ENCODE results near the gene CYB561D1. TPM values are rescaled to one million over a fixed set of nuclear protein-coding genes. Genes with fewer than 3 reads are reported as not detected.
A peak's percentile ranks its signal among the peaks of the same experiment; 100 is the strongest.

CYB561D1 gene
- total and polyA plus RNA-seq, 10 of the 15 experiments (the other 5 are each of a cell fraction or from before 2014, with no cell fraction given): 0.68 to 9.0 (median 3.3) TPM

DNA sequence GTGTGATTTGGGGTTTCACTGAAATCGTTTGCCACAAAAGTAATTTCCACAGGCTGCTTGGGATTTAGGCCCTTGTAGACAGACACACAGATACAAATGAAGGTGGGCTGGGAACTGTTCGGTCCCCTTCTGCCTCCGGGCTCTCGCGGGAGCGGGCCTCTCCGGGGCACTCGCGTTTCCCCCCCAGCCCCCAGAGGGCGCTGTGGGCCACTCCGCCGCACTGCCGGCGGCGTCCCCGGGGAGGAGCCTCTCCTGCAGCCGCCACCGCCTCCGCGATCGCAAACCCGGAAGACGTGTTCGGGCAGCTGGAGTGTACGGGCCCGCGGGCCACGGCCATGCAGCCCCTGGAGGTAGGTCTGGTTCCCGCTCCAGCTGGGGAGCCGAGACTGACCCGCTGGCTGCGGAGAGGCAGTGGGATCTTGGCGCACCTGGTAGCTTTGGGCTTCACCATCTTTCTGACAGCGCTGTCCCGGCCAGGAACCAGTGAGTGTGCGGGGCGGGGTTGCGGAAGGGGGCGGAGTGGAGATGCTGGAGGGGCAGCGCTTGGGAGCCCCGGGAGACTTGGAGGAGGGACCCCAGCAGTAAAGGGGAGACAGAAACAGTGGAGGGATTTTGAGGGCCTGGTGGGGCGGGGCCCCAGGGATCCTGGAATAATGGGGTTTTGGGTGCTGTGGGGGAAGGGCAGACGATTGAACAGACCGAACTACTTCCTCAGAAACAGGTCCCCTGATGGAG lies at the start of gene CYB561D1 (continued):
- TF ChIP-seq E2F4 (IDR thresholded peaks at IDR 0.05; ENCODE audit: low read depth, low read length) (no peak; the same call in 1 of the 2 replicates), POLR2AphosphoS5 (IDR thresholded peaks at IDR 0.05; ENCODE audit: low read length) (peak; percentile 92), GATAD2B (conservative IDR thresholded peaks at IDR 0.05; ENCODE audit: low read depth) (peak; percentile 99), TARDBP (IDR thresholded peaks at IDR 0.05; ENCODE audit: borderline replicate concordance) (peak; percentile 81; the same call in 1 of the 2 replicates), IKZF1 (conservative IDR thresholded peaks at IDR 0.05) (peak; percentile 79), EP300 (IDR thresholded peaks at IDR 0.05; ENCODE audit: borderline replicate concordance in 1 of 2, control insufficient read depth in 1 of 2, low read depth in 2 of 2, low read length in 2 of 2) (0 out of 4 replicates have a peak, but pooled peaks of 1 of the 2 experiments have one; percentile 14), NR2C1 (IDR thresholded peaks at IDR 0.05) (no peak), TCF3 (IDR thresholded peaks at IDR 0.05; ENCODE audit: borderline replicate concordance, insufficient read depth, low read depth, low read length) (peak; percentile 67), MYB (IDR thresholded peaks at IDR 0.05; ENCODE audit: borderline replicate concordance, low read depth, low read length) (no peak), EGR1 (IDR thresholded peaks at IDR 0.05; ENCODE audit: borderline replicate concordance in 1 of 2, low read depth in 2 of 2, low read length in 2 of 2) (peak; percentile 20 to 96), CHD1 (IDR thresholded peaks at IDR 0.05; ENCODE audit: low read depth, low read length) (no peak; the same call in 1 of the 2 replicates)

DNA sequence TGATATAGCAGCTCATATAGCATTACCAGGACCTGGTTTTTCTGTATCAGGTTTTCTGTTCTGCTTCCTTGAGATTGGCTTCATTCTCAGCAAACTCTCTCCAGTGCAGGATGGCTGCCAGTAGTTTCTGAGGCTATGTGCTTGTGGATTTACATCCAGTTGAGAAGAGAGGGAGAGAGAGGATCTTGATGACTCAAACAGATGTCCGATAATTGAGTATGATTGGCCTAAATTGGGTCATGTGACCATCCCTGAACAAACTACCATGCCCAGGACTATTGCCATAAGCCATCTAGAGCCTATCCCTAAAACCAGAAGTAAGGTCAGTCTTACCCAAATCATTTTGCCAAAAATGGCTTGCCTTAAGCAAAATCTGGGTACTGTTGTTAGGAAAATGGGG lies 49.5 kb upstream of the CYB561D1 start:
- CTCF ChIA-PET: no interaction called here
- TF ChIP-seq TAF1 (IDR thresholded peaks at IDR 0.05; ENCODE audit: borderline replicate concordance, low read depth, low read length) (no peak), KLF5 (IDR thresholded peaks at IDR 0.05; ENCODE audit: partially characterized antibody) (no peak), BCL3 (IDR thresholded peaks at IDR 0.05; ENCODE audit: borderline replicate concordance, insufficient read depth, low read depth, low read length, poor library complexity, severe bottlenecking) (no peak), POLR2A (IDR thresholded peaks at IDR 0.05; ENCODE audit: low read depth, low read length) (no peak), SRF (IDR thresholded peaks at IDR 0.05; ENCODE audit: low read depth in 2 of 2, low read length in 2 of 2) (no peak), TCF12 (IDR thresholded peaks at IDR 0.05; ENCODE audit: low read depth, low read length) (no peak), NRF1 (conservative IDR thresholded peaks at IDR 0.05; ENCODE audit: low read depth, low read length) (no peak), STAT1 (conservative IDR thresholded peaks at IDR 0.05) (no peak), USF1 (IDR thresholded peaks at IDR 0.05; ENCODE audit: borderline replicate concordance, extremely low read length, insufficient read depth, low read depth, low read length) (no peak)

More for the DNA sequence above, 49.5 kb upstream of the CYB561D1 start:
- Histone ChIP-seq H3K9ac (ENCODE audit: control insufficient read depth, insufficient read depth, low read length) (no peak overlapping the region), H3K27ac (ENCODE audit: control insufficient read depth, insufficient read depth) (no peak overlapping the region), H3K4me3 (no peak overlapping the region), H3K9me3 (replicated peaks; ENCODE audit: control insufficient read depth, insufficient read depth, low read length) (no peaks in the 10 kb centered on the region), H4K20me1 (ENCODE audit: control insufficient read depth, insufficient read depth) (no peaks in the 10 kb centered on the region), H3K79me2 (ENCODE audit: control insufficient read depth, insufficient read depth, low read length) (no peaks in the 10 kb centered on the region), H3K4me1 (ENCODE audit: control insufficient read depth, insufficient read depth, low read length) (no peaks in the 10 kb centered on the region), H3K4me2 (ENCODE audit: control insufficient read depth, insufficient read depth) (no peak overlapping the region), H3K36me3 (ENCODE audit: control insufficient read depth in 2 of 2, insufficient read depth in 2 of 2, low read length in 1 of 2) (no peaks in the 10 kb centered on the region), H2AFZ (ENCODE audit: control insufficient read depth, low read depth, low read length) (no peak overlapping the region), H3K27me3 (replicated peaks in 1 of 2; ENCODE audit: control insufficient read depth in 2 of 2, insufficient read depth in 2 of 2, low read length in 1 of 2) (no peaks in the 10 kb centered on the region)
- no TSS peak for BruUV-seq (replicated peaks)
- ChIA-PET SMC1A (ENCODE audit: uncharacterized antibody, unreplicated experiment) (no interaction called here), RAD21 (ENCODE audit: unreplicated experiment) (no interaction called here), POLR2A (no interaction called here)
- in situ Hi-C loops (cut with MboI) (no loop called here), intact Hi-C loops (cut with micrococcal nuclease; ENCODE audit: unreplicated experiment) (no loop called here)
- DNase-seq (ENCODE audit: low read depth, low spot score): no peak
- WGBS (ENCODE audit: insufficient coverage, insufficient replicate concordance, low lambda C conversion rate, missing lambda C conversion rate): 0% methylated on average over 1 of the region's 1 CpG
- no peak for ATAC-seq
- FAIRE-seq: no peak
